Ishikawa (cell line): ENCODE measurements around the gene CCNDBP1.
A peak's percentile ranks its signal among the peaks of the same experiment; 100 is the strongest.

Experiments
- CEBPB ChIP-seq: IDR thresholded peaks from 2 replicates; pipeline ENCODE4 v1.6.1; 2012
- CREB1 ChIP-seq: IDR thresholded peaks from 2 replicates; pipeline ENCODE4 v1.6.1; 2012; ENCODE audit warnings: low read depth
- EGR1 ChIP-seq: IDR thresholded peaks from 2 replicates; pipeline ENCODE4 v1.6.1; 2012
- EP300 ChIP-seq: IDR thresholded peaks from 2 replicates; pipeline ENCODE4 v1.6.1; 2012; ENCODE audit warnings: borderline replicate concordance
- FOXM1 ChIP-seq: IDR thresholded peaks from 2 replicates; pipeline ENCODE4 v1.6.1; 2012; ENCODE audit warnings: low read depth, borderline replicate concordance
- NFIC ChIP-seq: IDR thresholded peaks from 2 replicates; pipeline ENCODE4 v1.6.1; 2012
- RAD21 ChIP-seq: IDR thresholded peaks from 2 replicates; pipeline ENCODE4 v1.6.1; 2012; ENCODE audit warnings: low read depth
- REST ChIP-seq: IDR thresholded peaks from 2 replicates; pipeline ENCODE4 v1.6.1; 2012; ENCODE audit warnings: low read depth, mild to moderate bottlenecking
- TAF1 ChIP-seq: IDR thresholded peaks from 2 replicates; pipeline ENCODE4 v1.6.1; 2012; ENCODE audit warnings: low read depth, mild to moderate bottlenecking
- TCF12 ChIP-seq: IDR thresholded peaks from 2 replicates; pipeline ENCODE4 v1.6.1; 2012; ENCODE audit warnings: low read depth
- TEAD4 ChIP-seq: IDR thresholded peaks from 2 replicates; pipeline ENCODE4 v1.6.1; 2012
- USF1 ChIP-seq: IDR thresholded peaks from 2 replicates; pipeline ENCODE4 v1.6.1; 2012
- YY1 ChIP-seq: IDR thresholded peaks from 2 replicates; pipeline ENCODE4 v1.6.1; 2012; ENCODE audit warnings: low read depth
- ZBTB7A ChIP-seq: IDR thresholded peaks from 2 replicates; pipeline ENCODE4 v1.6.1; 2012; ENCODE audit warnings: low read depth
- TF ChIP-seq, protein P1 (sequence below): IDR thresholded peaks from 2 replicates; pipeline ENCODE4 v1.6.1; 2012

Gene CCNDBP1

DNA sequence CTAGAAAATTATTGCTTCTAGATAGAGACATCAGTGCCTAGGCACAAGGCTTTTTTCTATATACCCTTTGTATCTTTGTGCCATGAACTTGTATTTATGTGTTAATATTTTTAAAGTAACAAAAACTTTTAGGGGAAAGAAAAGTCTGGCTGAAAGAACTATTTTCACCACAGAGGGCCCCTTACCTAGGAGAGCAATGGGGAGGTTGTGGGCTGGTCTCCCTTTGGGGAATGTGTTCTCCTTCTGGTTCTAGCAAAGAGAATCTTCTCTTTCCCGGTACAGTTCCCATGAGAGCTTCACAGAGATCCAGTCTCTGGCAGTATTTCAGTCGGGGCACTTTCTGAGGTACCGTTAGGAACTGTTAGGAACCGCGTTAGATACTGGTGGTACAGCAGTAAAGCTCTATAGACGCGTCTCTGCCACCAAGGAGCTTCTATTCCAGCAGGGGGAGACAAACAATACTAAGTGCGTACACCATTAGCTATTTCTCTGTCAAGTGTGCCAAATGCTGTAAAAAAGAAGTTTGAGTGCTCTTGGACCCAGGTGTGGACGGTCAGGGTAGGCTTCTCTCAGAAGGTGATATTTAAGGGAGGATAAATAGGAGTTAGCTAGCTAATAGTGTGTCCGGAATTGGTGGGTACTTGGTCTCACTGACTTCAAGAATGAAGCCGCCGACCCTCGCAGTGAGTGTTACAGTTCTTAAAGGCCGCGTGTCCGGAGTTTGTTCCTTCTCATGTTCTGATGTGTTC is 40.2 kb downstream of the CCNDBP1 start:
- peak; percentile 84 for TF ChIP-seq RAD21
- TF ChIP-seq YY1 = no peak
- no peak for TF ChIP-seq TCF12
- 0 out of 2 replicates have a peak, but pooled peaks have one; percentile 24 for TF ChIP-seq NFIC

DNA sequence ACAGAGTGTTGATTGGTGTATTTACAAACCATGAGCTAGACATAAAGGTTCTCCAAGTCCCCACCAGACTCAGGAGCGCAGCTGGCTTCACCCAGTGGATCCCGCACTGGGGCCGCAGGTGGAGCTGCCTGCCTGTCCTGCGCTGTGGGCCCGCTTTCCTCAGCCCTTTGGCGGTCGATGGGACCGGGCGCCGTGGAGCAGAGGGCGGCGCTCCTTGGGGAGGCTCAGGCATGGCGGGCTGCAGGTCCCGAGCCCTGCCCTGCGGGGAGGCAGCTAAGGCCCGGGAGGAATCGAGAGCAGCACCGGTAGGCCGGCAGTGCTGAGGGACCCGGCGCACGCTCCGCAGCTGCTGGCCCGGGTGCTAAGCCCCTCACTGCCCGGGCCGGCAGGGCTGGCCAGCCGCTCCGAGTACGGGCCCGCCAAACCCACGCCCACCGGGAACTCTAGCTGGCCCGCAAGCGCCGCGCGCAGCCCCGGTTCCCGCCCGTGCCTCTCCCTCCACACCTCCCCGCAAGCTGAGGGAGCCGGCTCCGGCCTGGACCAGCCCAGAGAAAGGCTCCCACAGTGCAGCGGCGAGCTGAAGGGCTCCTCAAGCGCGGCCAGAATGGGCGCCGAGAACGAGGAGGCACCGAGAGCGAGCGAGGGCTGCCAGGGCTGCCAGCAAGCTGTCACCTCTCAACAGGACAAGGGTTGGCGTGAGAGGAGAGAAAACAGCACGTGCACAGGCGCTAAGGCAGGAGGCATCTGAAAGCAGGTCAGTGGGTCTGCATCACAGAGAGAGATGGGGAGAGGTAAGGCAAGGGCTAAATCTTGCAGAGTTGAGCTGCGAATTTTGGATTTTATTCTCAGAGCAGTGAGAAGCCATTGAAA is 41.5 kb downstream of the CCNDBP1 start:
- TF ChIP-seq CEBPB (no peak), USF1 (no peak)

GRCh38 chr15:43229977-43230376 is 44.8 kb downstream of the CCNDBP1 start:
- TF ChIP-seq USF1 (no peak), REST (no peak), EP300 (no peak), NFIC (no peak), CEBPB (no peak), EGR1 (no peak), TEAD4 (no peak), TAF1 (no peak), RAD21 (no peak), YY1 (no peak), ZBTB7A (no peak), TCF12 (no peak), CREB1 (no peak), FOXM1 (no peak)
- TF ChIP-seq, protein P1, sequence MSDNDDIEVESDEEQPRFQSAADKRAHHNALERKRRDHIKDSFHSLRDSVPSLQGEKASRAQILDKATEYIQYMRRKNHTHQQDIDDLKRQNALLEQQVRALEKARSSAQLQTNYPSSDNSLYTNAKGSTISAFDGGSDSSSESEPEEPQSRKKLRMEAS = no peak

- TF ChIP-seq CREB1 (no peak), EP300 (no peak), CEBPB (no peak), FOXM1 (no peak), NFIC (no peak), TCF12 (no peak), ZBTB7A (no peak), TEAD4 (no peak), YY1 (no peak), RAD21 (no peak), TAF1 (no peak), USF1 (no peak)
Measured at GRCh38 chr15:43230640-43231115, 45.5 kb downstream of the CCNDBP1 start.

GRCh38 chr15:43232289-43232874 is 47.2 kb downstream of the CCNDBP1 start:
- no peak for TF ChIP-seq TEAD4

- no peak for TF ChIP-seq TAF1
- no peak for TF ChIP-seq CREB1
- TF ChIP-seq NFIC = no peak
- no peak for TF ChIP-seq EGR1
- no peak for TF ChIP-seq CEBPB
- TF ChIP-seq REST = no peak
- TF ChIP-seq TCF12 = no peak
- TF ChIP-seq, protein P1 = no peak
- no peak for TF ChIP-seq RAD21
Measured at GRCh38 chr15:43235536-43235935, 50.3 kb downstream of the CCNDBP1 start.
